ENCODE data around the gene ZNF280A.
"Not testable (repeated sequence)": the region's sequence is repeated elsewhere in the genome, so short reads cannot be mapped to it uniquely, and the experiment has no call there.

The ZNF280A gene

GRCh38 chr22:22535662-22536061 lies 15.6 kb upstream of the ZNF280A start:
- Mint-ChIP-seq H3K36me3 (ENCODE audit: low read depth) (no peaks in the 10 kb centered on the region), H3K9me3 (no peaks in the 10 kb centered on the region), H3K27ac (no peak overlapping the region), H3K4me3 (no peak overlapping the region), H3K4me1 (no peaks in the 10 kb centered on the region), H3K27me3 (ENCODE audit: low read depth) (peaks cover 24% of the 10 kb centered on the region)
- no peak for TF ChIP-seq CTCF (IDR thresholded peaks at IDR 0.05; ENCODE audit: unreplicated experiment in 3 of 3)

- Mint-ChIP-seq H3K9me3 (no peaks in the 10 kb centered on the region), H3K4me3 (no peak overlapping the region), H3K27ac (no peak overlapping the region), H3K36me3 (ENCODE audit: low read depth) (no peaks in the 10 kb centered on the region), H3K27me3 (ENCODE audit: low read depth) (peaks cover 24% of the 10 kb centered on the region), H3K4me1 (no peaks in the 10 kb centered on the region)
- no peak for TF ChIP-seq CTCF (IDR thresholded peaks at IDR 0.05; ENCODE audit: unreplicated experiment in 3 of 3)
Measured at GRCh38 chr22:22534604-22535415, 14.7 kb upstream of the ZNF280A start.

GRCh38 chr22:22533863-22534262 lies 13.8 kb upstream of the ZNF280A start:
- peaks cover 23% of the 10 kb centered on the region for H3K27me3 Mint-ChIP-seq (ENCODE audit: low read depth)
- H3K27ac Mint-ChIP-seq = no peak overlapping the region
- no peaks in the 10 kb centered on the region for H3K4me1 Mint-ChIP-seq
- H3K36me3 Mint-ChIP-seq (ENCODE audit: low read depth) = no peaks in the 10 kb centered on the region
- H3K9me3 Mint-ChIP-seq = no peaks in the 10 kb centered on the region
- TF ChIP-seq CTCF (IDR thresholded peaks at IDR 0.05; ENCODE audit: unreplicated experiment in 3 of 3) = no peak
- H3K4me3 Mint-ChIP-seq = no peak overlapping the region

GRCh38 chr22:22533417-22533816 lies 13.3 kb upstream of the ZNF280A start:
- Mint-ChIP-seq H3K27me3 (ENCODE audit: low read depth) (peaks cover 19% of the 10 kb centered on the region), H3K27ac (no peak overlapping the region), H3K4me3 (no peak overlapping the region), H3K36me3 (ENCODE audit: low read depth) (no peaks in the 10 kb centered on the region), H3K4me1 (no peaks in the 10 kb centered on the region), H3K9me3 (no peaks in the 10 kb centered on the region)
- TF ChIP-seq CTCF (IDR thresholded peaks at IDR 0.05; ENCODE audit: unreplicated experiment in 3 of 3) = no peak

GRCh38 chr22:22532547-22533071 lies 12.5 kb upstream of the ZNF280A start:
- not testable (repeated sequence) for H3K4me3 Mint-ChIP-seq; H3K9me3 Mint-ChIP-seq; H3K27ac Mint-ChIP-seq; H3K4me1 Mint-ChIP-seq; H3K36me3 Mint-ChIP-seq (ENCODE audit: low read depth)
- H3K27me3 Mint-ChIP-seq (ENCODE audit: low read depth) = peaks cover 16% of the 10 kb centered on the region

- Mint-ChIP-seq H3K9me3 (no peaks in the 10 kb centered on the region), H3K4me1 (no peaks in the 10 kb centered on the region), H3K27ac (no peak overlapping the region), H3K27me3 (ENCODE audit: low read depth) (peaks cover 9% of the 10 kb centered on the region), H3K36me3 (ENCODE audit: low read depth) (no peaks in the 10 kb centered on the region), H3K4me3 (no peak overlapping the region)
- no peak for TF ChIP-seq CTCF (IDR thresholded peaks at IDR 0.05; ENCODE audit: unreplicated experiment in 3 of 3)
Measured at GRCh38 chr22:22531770-22532546, 11.9 kb upstream of the ZNF280A start.

Data from nephron (organoid).